ENCODE data around the gene ZBTB48. TPM values are rescaled to one million over a fixed set of nuclear protein-coding genes. Genes with fewer than 3 reads are reported as not detected.
A peak's percentile ranks its signal among the peaks of the same experiment; 100 is the strongest.

The ZBTB48 gene
- total RNA-seq, 1 donor from 2014 or later = 18.3 TPM

GRCh38 chr1:6584126-6585080, 4.6 kb downstream of the ZBTB48 start:
- H3F3A ChIP-seq (ENCODE audit: low read depth) = peaks cover 7% of the 10 kb centered on the region
- H3K36me3 ChIP-seq = no peaks in the 10 kb centered on the region
- peaks cover 7% of the 10 kb centered on the region for H3K27me3 Mint-ChIP-seq (ENCODE audit: insufficient read depth, low read depth)
- no peak for DNase-seq (ENCODE audit: low spot score)
- H3K27me3 ChIP-seq = no peaks in the 10 kb centered on the region
- no peaks in the 10 kb centered on the region for H3K9me3 ChIP-seq (ENCODE audit: low read depth)
- H3K27ac Mint-ChIP-seq = peak overlapping the region; percentile 27
- peaks cover 26% of the 10 kb centered on the region for H3K79me2 ChIP-seq (ENCODE audit: low read depth)
- no peak overlapping the region for H2AFZ ChIP-seq (replicated peaks)
- H3K4me1 Mint-ChIP-seq = peaks cover 19% of the 10 kb centered on the region
- no peak overlapping the region for H3K9ac ChIP-seq
- TF ChIP-seq CTCF (IDR thresholded peaks at IDR 0.05) (peak; percentile 18), EZH2phosphoT487 (IDR thresholded peaks at IDR 0.05) (no peak)
- H3K27ac ChIP-seq = no peak overlapping the region
- H3K36me3 Mint-ChIP-seq = peaks cover 2% of the 10 kb centered on the region
- no peak overlapping the region for H3K4me3 ChIP-seq
- H3K9me3 Mint-ChIP-seq = no peaks in the 10 kb centered on the region
- H4K20me1 ChIP-seq (ENCODE audit: low read depth) = peaks cover 16% of the 10 kb centered on the region
- peak overlapping the region; percentile 44 for H3K4me3 Mint-ChIP-seq
- H3K4me1 ChIP-seq = peaks cover 9% of the 10 kb centered on the region
- no peak overlapping the region for H3K4me2 ChIP-seq

- Mint-ChIP-seq H3K4me1 (peaks cover 14% of the 10 kb centered on the region), H3K36me3 (peaks cover 4% of the 10 kb centered on the region), H3K4me3 (peak overlapping the region; percentile 44), H3K27me3 (ENCODE audit: insufficient read depth, low read depth) (peaks cover 2% of the 10 kb centered on the region), H3K9me3 (no peaks in the 10 kb centered on the region), H3K27ac (peak overlapping the region; percentile 27)
- peaks cover 5% of the 10 kb centered on the region for H3F3A ChIP-seq (ENCODE audit: low read depth)
- peaks cover 8% of the 10 kb centered on the region for H3K4me1 ChIP-seq
- H3K4me2 ChIP-seq = no peak overlapping the region
- no peak overlapping the region for H3K4me3 ChIP-seq
- H3K79me2 ChIP-seq (ENCODE audit: low read depth) = peaks cover 23% of the 10 kb centered on the region
- peaks cover 14% of the 10 kb centered on the region for H4K20me1 ChIP-seq (ENCODE audit: low read depth)
- DNase-seq (ENCODE audit: low spot score) = no peak
- H3K9me3 ChIP-seq (ENCODE audit: low read depth) = no peaks in the 10 kb centered on the region
- no peaks in the 10 kb centered on the region for H3K36me3 ChIP-seq
- TF ChIP-seq CTCF (IDR thresholded peaks at IDR 0.05) (no peak), EZH2 (IDR thresholded peaks at IDR 0.05) (no peak), EZH2phosphoT487 (IDR thresholded peaks at IDR 0.05) (no peak)
- no peak overlapping the region for H2AFZ ChIP-seq (replicated peaks)
- H3K9ac ChIP-seq = no peak overlapping the region
- H3K27me3 ChIP-seq = no peaks in the 10 kb centered on the region
- no peak overlapping the region for H3K27ac ChIP-seq
Observed at GRCh38 chr1:6585081-6585722, 5.4 kb downstream of the ZBTB48 start.

- Histone ChIP-seq H4K20me1 (ENCODE audit: low read depth) (peaks cover 8% of the 10 kb centered on the region), H3K9me3 (ENCODE audit: low read depth) (no peaks in the 10 kb centered on the region), H3K36me3 (no peaks in the 10 kb centered on the region), H3K4me3 (no peak overlapping the region), H3K27ac (no peak overlapping the region), H3F3A (ENCODE audit: low read depth) (peaks cover 2% of the 10 kb centered on the region), H2AFZ (replicated peaks) (no peak overlapping the region), H3K4me2 (no peak overlapping the region), H3K4me1 (peaks cover 3% of the 10 kb centered on the region), H3K9ac (no peak overlapping the region), H3K79me2 (ENCODE audit: low read depth) (peaks cover 16% of the 10 kb centered on the region), H3K27me3 (no peaks in the 10 kb centered on the region)
- DNase-seq (ENCODE audit: low spot score) = no peak
- Mint-ChIP-seq H3K9me3 (no peaks in the 10 kb centered on the region), H3K4me1 (peaks cover 9% of the 10 kb centered on the region), H3K36me3 (peaks cover 4% of the 10 kb centered on the region), H3K4me3 (no peak overlapping the region), H3K27me3 (ENCODE audit: insufficient read depth, low read depth) (peaks cover 4% of the 10 kb centered on the region), H3K27ac (no peak overlapping the region)
- TF ChIP-seq EZH2phosphoT487 (IDR thresholded peaks at IDR 0.05) = no peak
- TF ChIP-seq CTCF (IDR thresholded peaks at IDR 0.05) = no peak
Observed at GRCh38 chr1:6585841-6586240, 6.0 kb downstream of the ZBTB48 start.

Data from neural progenitor cell (in vitro differentiated cells).